Ishikawa (cell line): ENCODE results near the gene CHST14.

Source experiments
- CEBPB ChIP-seq: IDR thresholded peaks from 2 replicates; pipeline ENCODE4 v1.6.1; 2012
- FOXM1 ChIP-seq: IDR thresholded peaks from 2 replicates; pipeline ENCODE4 v1.6.1; 2012; ENCODE audit warnings: low read depth, borderline replicate concordance
- RAD21 ChIP-seq: IDR thresholded peaks from 2 replicates; pipeline ENCODE4 v1.6.1; 2012; ENCODE audit warnings: low read depth

DNA sequence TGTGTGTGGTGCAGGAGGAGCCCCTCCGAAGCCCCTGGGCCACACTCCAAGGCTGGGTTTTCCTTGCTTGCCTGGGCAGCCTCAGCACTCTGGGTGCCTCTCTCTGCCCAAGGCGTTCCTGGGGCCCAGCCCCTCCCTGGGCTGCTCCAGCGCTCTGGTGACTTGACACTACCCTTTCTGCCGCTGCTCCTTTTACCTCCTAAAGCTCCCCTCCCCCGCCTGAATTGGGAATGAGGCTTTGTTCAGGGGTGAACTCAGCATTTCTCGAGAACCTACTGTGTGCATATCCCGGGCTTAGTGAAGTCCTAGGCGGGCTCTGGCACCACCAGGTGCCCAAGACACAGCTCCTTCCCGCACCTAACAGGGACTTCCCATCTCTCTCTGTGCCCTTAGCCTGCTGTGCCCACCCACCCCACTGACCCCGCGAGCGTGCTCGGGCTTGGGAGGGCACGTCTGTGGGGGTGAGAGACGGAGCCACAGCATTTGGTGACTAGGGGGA, 31.3 kb upstream of the CHST14 start:
- no peak for TF ChIP-seq FOXM1
- no peak for TF ChIP-seq CEBPB
- no peak for TF ChIP-seq RAD21
